Lower leg skin (tissue), 3 donors: ENCODE data around the gene DOCK3.

Experiments used
- CTCF ChIP-seq, 3 donors: fragments of 450-650 bp; IDR thresholded peaks; one replicate each; pipeline ENCODE4 v1.5.1; 2016; ENCODE audit warnings: antibody characterized with exemption in 3 of 3, mild to moderate bottlenecking in 3 of 3, moderate library complexity in 2 of 3
- POLR2A ChIP-seq, 2 donors: fragments of 450-650 bp; IDR thresholded peaks; one replicate each; pipeline ENCODE4 v1.6.1; 2016 to 2017; ENCODE audit warnings: antibody characterized with exemption in 2 of 2, mild to moderate bottlenecking in 1 of 2, moderate library complexity in 1 of 2

GRCh38 chr3:51391075-51391565 is 716.4 kb downstream of the DOCK3 start, which contains the start of gene RBM15B:
- no peak for TF ChIP-seq POLR2A (IDR thresholded peaks at IDR 0.05)
- no peak for TF ChIP-seq CTCF (IDR thresholded peaks at IDR 0.05)
